SU-DHL-6 (cell line): ENCODE data around the gene PXDN.

Experiments used
- EZH2phosphoT487 ChIP-seq: fragments of 200-600 bp; sonication (generic), shearing (Covaris generic); conservative IDR thresholded peaks from 2 replicates; pipeline ENCODE4 v1.6.1; 2018; ENCODE audit warnings: mild to moderate bottlenecking, antibody characterized with exemption, low read length, moderate library complexity, mixed read lengths
- TF ChIP-seq, protein P1 (sequence below): fragments of 200-600 bp; sonication (generic); IDR thresholded peaks from one replicate; pipeline ENCODE4 v1.5.1; 2017; ENCODE audit warnings: antibody characterized with exemption, mild to moderate bottlenecking, low read length, moderate library complexity; ENCODE audit not compliant: insufficient read depth, poor library complexity, severe bottlenecking

DNA sequence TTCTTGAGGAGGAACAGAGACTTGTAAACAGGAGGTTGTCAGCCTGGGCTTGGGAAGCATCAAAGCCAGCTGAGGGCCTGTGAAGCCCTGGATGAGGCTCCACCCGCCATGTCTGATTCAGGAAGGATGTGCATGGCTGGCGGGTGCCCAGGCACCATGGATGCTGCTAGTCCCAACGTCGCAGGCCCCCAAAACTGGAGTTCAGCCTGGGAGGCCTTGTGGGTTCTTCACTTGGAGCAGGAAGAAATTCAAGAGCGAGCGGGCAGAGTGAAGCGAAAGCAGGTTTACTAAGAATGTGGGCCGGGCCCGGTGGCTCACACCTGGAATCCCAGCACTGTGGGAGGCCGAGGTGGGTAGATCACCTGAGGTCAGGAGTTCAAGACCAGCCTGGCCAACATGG lies 12.1 kb upstream of the PXDN start:
- TF ChIP-seq, protein P1, sequence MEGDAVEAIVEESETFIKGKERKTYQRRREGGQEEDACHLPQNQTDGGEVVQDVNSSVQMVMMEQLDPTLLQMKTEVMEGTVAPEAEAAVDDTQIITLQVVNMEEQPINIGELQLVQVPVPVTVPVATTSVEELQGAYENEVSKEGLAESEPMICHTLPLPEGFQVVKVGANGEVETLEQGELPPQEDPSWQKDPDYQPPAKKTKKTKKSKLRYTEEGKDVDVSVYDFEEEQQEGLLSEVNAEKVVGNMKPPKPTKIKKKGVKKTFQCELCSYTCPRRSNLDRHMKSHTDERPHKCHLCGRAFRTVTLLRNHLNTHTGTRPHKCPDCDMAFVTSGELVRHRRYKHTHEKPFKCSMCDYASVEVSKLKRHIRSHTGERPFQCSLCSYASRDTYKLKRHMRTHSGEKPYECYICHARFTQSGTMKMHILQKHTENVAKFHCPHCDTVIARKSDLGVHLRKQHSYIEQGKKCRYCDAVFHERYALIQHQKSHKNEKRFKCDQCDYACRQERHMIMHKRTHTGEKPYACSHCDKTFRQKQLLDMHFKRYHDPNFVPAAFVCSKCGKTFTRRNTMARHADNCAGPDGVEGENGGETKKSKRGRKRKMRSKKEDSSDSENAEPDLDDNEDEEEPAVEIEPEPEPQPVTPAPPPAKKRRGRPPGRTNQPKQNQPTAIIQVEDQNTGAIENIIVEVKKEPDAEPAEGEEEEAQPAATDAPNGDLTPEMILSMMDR: no peak
- TF ChIP-seq EZH2phosphoT487: no peak
